ENCODE measurements around the gene SYCP1. TPM values are rescaled to one million over a fixed set of nuclear protein-coding genes. Genes with fewer than 3 reads are reported as not detected.

SYCP1 gene
- total RNA-seq, 3 donors from 2014 or later (not counting 1 experiment from before 2014, with no cell fraction given), result not detected

DNA sequence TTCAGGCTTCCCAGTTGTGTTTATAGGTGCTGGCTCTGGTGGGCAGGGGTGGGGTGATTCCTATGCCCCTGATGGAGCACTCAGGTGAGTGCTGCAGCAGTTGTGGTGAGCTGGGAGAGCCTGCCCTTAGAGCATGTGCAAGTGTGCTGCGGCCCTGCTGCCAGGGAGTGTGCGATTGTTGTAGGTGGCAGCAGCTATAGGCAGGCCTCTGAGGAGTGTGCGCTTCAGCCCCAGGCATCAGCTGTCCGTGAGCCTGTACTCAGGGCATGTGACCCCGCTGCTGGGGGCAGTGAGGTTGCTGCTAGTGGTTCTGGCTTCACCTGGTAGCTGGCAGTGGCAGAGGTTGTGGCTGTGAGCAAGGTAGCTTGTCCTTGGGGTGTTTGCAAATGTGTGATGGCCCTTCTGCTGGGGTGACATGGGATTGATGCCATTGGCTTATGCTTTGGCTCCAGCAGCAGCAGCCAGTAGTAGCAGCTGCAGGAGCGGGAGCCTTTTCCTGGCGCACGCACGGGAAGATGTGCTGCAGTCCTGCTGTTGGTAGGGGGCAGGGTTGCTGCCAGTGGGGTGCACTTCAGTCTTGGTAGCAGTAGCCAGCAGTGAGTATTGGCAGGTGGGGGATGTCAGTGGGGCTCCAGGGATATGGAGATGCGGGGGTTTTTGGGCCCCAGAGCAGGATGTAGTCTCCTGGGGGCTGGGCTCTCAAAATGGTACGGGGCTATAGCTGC is 37.7 kb downstream of the SYCP1 start:
- Histone ChIP-seq H3K27ac (ENCODE audit: low read length) (no peak overlapping the region), H3K36me3 (ENCODE audit: control insufficient read depth, insufficient read depth, low read length) (no peaks in the 10 kb centered on the region), H3K9me3 (ENCODE audit: control insufficient read depth, insufficient read depth, low read length) (no peaks in the 10 kb centered on the region), H3K27me3 (ENCODE audit: control insufficient read depth, insufficient read depth, low read length) (peaks cover 7% of the 10 kb centered on the region), H3K4me3 (ENCODE audit: low read length) (no peak overlapping the region), H3K4me1 (ENCODE audit: control insufficient read depth, insufficient read depth, low read length) (no peaks in the 10 kb centered on the region)
- ATAC-seq (peak in 1 of 3 donors; percentile 7), DNase-seq (no peak)
- H3K9me3 Mint-ChIP-seq, result no peaks in the 10 kb centered on the region
- peaks cover 11 to 49% of the 10 kb centered on the region in 2 donors for H3K27me3 Mint-ChIP-seq (ENCODE audit: low read depth in 2 of 2)
- no peaks in the 10 kb centered on the region for H3K4me1 Mint-ChIP-seq
- TF ChIP-seq, protein P1, sequence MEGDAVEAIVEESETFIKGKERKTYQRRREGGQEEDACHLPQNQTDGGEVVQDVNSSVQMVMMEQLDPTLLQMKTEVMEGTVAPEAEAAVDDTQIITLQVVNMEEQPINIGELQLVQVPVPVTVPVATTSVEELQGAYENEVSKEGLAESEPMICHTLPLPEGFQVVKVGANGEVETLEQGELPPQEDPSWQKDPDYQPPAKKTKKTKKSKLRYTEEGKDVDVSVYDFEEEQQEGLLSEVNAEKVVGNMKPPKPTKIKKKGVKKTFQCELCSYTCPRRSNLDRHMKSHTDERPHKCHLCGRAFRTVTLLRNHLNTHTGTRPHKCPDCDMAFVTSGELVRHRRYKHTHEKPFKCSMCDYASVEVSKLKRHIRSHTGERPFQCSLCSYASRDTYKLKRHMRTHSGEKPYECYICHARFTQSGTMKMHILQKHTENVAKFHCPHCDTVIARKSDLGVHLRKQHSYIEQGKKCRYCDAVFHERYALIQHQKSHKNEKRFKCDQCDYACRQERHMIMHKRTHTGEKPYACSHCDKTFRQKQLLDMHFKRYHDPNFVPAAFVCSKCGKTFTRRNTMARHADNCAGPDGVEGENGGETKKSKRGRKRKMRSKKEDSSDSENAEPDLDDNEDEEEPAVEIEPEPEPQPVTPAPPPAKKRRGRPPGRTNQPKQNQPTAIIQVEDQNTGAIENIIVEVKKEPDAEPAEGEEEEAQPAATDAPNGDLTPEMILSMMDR (IDR thresholded peaks at IDR 0.05), result no peak
- intact Hi-C loops (cut with micrococcal nuclease), result no loop called here
- H3K4me3 Mint-ChIP-seq, result no peak overlapping the region
- H3K27ac Mint-ChIP-seq, result no peak overlapping the region
- no peaks in the 10 kb centered on the region for H3K36me3 Mint-ChIP-seq
- WGBS (ENCODE audit: insufficient coverage), result 90% methylated on average over 11 of the region's 11 CpGs

DNA sequence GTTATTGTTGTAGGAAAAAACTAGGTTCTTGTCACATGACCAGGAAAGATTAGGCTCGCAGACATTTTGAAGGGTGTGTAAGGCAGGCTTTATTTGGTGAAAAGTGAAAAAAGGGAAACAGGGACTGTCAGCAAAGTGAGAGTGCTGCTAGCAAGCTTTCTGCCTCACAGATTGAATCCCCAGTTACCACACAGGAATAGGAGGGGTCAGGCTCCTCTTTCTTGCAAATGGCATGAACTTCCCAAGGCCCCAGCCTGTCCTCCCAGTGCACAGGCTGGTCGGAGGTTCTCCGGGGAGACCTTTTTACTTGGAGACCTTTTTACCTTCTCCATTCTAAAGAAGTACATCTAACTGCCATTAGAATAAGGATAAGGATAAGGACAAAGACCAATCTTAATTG is 42.1 kb downstream of the SYCP1 start:
- no peaks in the 10 kb centered on the region for H3K36me3 Mint-ChIP-seq
- no peaks in the 10 kb centered on the region for H3K36me3 ChIP-seq (ENCODE audit: control insufficient read depth, insufficient read depth, low read length)
- no peak overlapping the region for H3K27ac ChIP-seq (ENCODE audit: low read length)
- no peak overlapping the region for H3K4me3 Mint-ChIP-seq
- H3K4me3 ChIP-seq (ENCODE audit: low read length), result no peak overlapping the region
- 58% methylated on average over 3 of the region's 3 CpGs for WGBS (ENCODE audit: insufficient coverage)
- peaks cover 7% of the 10 kb centered on the region for H3K27me3 ChIP-seq (ENCODE audit: control insufficient read depth, insufficient read depth, low read length)
- H3K4me1 Mint-ChIP-seq, result no peaks in the 10 kb centered on the region
- intact Hi-C loops (cut with micrococcal nuclease), result no loop called here
- TF ChIP-seq, protein P1 (IDR thresholded peaks at IDR 0.05), result no peak
- peaks cover 8 to 58% of the 10 kb centered on the region in 2 donors for H3K27me3 Mint-ChIP-seq (ENCODE audit: low read depth in 2 of 2)
- DNase-seq, result no peak
- H3K9me3 ChIP-seq (ENCODE audit: control insufficient read depth, insufficient read depth, low read length), result no peaks in the 10 kb centered on the region
- ATAC-seq, result no peak
- no peaks in the 10 kb centered on the region for H3K4me1 ChIP-seq (ENCODE audit: control insufficient read depth, insufficient read depth, low read length)
- no peaks in the 10 kb centered on the region for H3K9me3 Mint-ChIP-seq
- H3K27ac Mint-ChIP-seq, result no peak overlapping the region

DNA sequence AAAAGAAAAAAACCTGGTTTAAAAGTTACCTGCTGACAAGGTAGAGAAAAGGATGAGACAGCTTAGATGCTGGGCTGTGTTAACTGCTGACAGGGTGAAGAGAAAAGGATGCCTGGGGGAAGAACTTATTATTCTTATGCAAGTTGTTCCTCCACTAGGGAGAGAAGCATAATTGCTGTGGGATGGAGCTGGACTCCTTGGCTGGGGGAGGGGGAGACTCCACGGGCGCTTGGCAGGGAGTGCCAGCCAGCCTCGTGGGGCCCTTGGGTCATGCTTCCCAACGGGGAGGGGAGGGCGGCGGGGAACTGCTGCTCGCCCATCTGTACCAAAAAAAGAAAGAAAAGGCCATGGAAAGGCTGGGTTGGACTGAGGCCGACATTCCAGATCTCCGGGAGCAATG is 47.2 kb downstream of the SYCP1 start:
- ATAC-seq, result peak in 1 of 3 donors; percentile 10
- no peak overlapping the region for H3K4me3 Mint-ChIP-seq
- peaks cover under 1% of the 10 kb centered on the region for H3K27me3 ChIP-seq (ENCODE audit: control insufficient read depth, insufficient read depth, low read length)
- peaks cover 6 to 36% of the 10 kb centered on the region in 2 donors for H3K27me3 Mint-ChIP-seq (ENCODE audit: low read depth in 2 of 2)
- no peaks in the 10 kb centered on the region for H3K4me1 ChIP-seq (ENCODE audit: control insufficient read depth, insufficient read depth, low read length)
- TF ChIP-seq, protein P1 (IDR thresholded peaks at IDR 0.05), result no peak
- H3K4me1 Mint-ChIP-seq, result no peaks in the 10 kb centered on the region
- H3K9me3 ChIP-seq (ENCODE audit: control insufficient read depth, insufficient read depth, low read length), result no peaks in the 10 kb centered on the region
- no peak for DNase-seq
- no peak overlapping the region for H3K27ac ChIP-seq (ENCODE audit: low read length)
- intact Hi-C loops (cut with micrococcal nuclease), result no loop called here
- no peaks in the 10 kb centered on the region for H3K36me3 Mint-ChIP-seq
- H3K36me3 ChIP-seq (ENCODE audit: control insufficient read depth, insufficient read depth, low read length), result no peaks in the 10 kb centered on the region
- H3K27ac Mint-ChIP-seq, result no peak overlapping the region
- H3K9me3 Mint-ChIP-seq, result no peaks in the 10 kb centered on the region
- 79% methylated on average over 9 of the region's 9 CpGs for WGBS (ENCODE audit: insufficient coverage)
- no peak overlapping the region for H3K4me3 ChIP-seq (ENCODE audit: low read length)

DNA sequence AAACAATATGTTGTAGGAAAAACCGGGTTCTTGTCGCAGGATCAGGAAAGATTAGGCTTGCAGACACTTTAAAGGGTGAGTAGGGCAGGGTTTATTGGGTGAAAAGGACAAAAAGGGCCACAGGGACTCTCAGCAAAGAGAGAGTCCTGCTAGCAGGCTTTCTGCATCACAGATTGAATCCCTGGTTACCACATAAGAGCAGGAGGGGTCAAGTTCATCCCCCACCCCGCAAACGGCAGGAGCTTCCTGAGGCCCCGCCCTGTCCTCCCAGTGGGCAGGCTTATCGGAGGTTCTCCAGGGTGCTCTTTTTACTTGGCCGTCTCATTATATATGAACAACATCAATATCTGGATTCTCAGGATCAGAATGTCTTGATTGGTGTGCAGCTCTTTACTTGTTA is 47.7 kb downstream of the SYCP1 start:
- Mint-ChIP-seq H3K27ac (no peak overlapping the region), H3K4me1 (no peaks in the 10 kb centered on the region)
- DNase-seq, result no peak

More for the DNA sequence above, 47.7 kb downstream of the SYCP1 start:
- Histone ChIP-seq H3K4me1 (ENCODE audit: control insufficient read depth, insufficient read depth, low read length) (no peaks in the 10 kb centered on the region), H3K36me3 (ENCODE audit: control insufficient read depth, insufficient read depth, low read length) (no peaks in the 10 kb centered on the region), H3K27ac (ENCODE audit: low read length) (no peak overlapping the region), H3K4me3 (ENCODE audit: low read length) (no peak overlapping the region), H3K9me3 (ENCODE audit: control insufficient read depth, insufficient read depth, low read length) (no peaks in the 10 kb centered on the region), H3K27me3 (ENCODE audit: control insufficient read depth, insufficient read depth, low read length) (no peaks in the 10 kb centered on the region)
- TF ChIP-seq, protein P1 (IDR thresholded peaks at IDR 0.05), result no peak
- no peaks in the 10 kb centered on the region for H3K9me3 Mint-ChIP-seq
- H3K27me3 Mint-ChIP-seq (ENCODE audit: low read depth in 2 of 2), result peaks cover 6 to 35% of the 10 kb centered on the region in 2 donors
- no peak overlapping the region for H3K4me3 Mint-ChIP-seq
- H3K36me3 Mint-ChIP-seq, result no peaks in the 10 kb centered on the region
- intact Hi-C loops (cut with micrococcal nuclease), result no loop called here
- ATAC-seq, result no peak
- WGBS (ENCODE audit: insufficient coverage), result 74% methylated on average over 7 of the region's 7 CpGs
